Fibroblast of lung (primary cell): ENCODE results near the gene BMPR1B. TPM values are rescaled to one million over a fixed set of nuclear protein-coding genes. Genes with fewer than 3 reads are reported as not detected.

Experiments used
- DNase-seq, 2 donors: peaks; one replicate each; pipeline versions ENCODE4 v3.0.0 to v3.0.0-alpha.2; 2010; ENCODE audit warnings: low read depth in 2 of 2
- H2AFZ ChIP-seq: 2 replicates; pipeline ENCODE4 v1.5.1; 2012; ENCODE audit warnings: low read length, control low read depth, inconsistent platforms
- H3K27ac ChIP-seq: 2 replicates; pipeline ENCODE4 v1.5.1; 2011; ENCODE audit warnings: low read length, control low read depth; ENCODE audit not compliant: insufficient read depth
- H3K27me3 ChIP-seq: 2 replicates; pipeline ENCODE4 v1.5.1; 2011; ENCODE audit warnings: mild to moderate bottlenecking, low read length; ENCODE audit not compliant: control insufficient read depth, insufficient read depth
- H3K36me3 ChIP-seq: 2 replicates; pipeline ENCODE4 v1.5.1; 2011; ENCODE audit warnings: low read length; ENCODE audit not compliant: control insufficient read depth, insufficient read depth
- H3K4me1 ChIP-seq: 2 replicates; pipeline ENCODE4 v1.5.1; 2011; ENCODE audit warnings: low read length; ENCODE audit not compliant: control insufficient read depth, insufficient read depth; ENCODE audit errors: extremely low read depth
- H3K4me2 ChIP-seq: 2 replicates; pipeline ENCODE4 v1.5.1; 2011; ENCODE audit warnings: low read length, control low read depth; ENCODE audit not compliant: insufficient read depth; ENCODE audit errors: extremely low read depth
- H3K4me3 ChIP-seq, 4 experiments: fragments of 200-600 bp in 1 of 4; sonication (generic) in 1 of 4; replicated peaks in 1 of 4; 2 replicates each; pipeline ENCODE4 v1.5.1; 2011 to 2016; ENCODE audit warnings: low read length in 4 of 4, low read depth in 3 of 4, mild to moderate bottlenecking in 3 of 4, control low read depth in 2 of 4, inconsistent platforms in 1 of 4, mixed read lengths in 1 of 4; ENCODE audit not compliant: insufficient read depth in 1 of 4; ENCODE audit errors: control extremely low read depth in 1 of 4
- H3K79me2 ChIP-seq: 2 replicates; pipeline ENCODE4 v1.5.1; 2012; ENCODE audit warnings: mild to moderate bottlenecking, low read length, inconsistent platforms; ENCODE audit not compliant: control insufficient read depth, insufficient read depth
- H3K9ac ChIP-seq: 2 replicates; pipeline ENCODE4 v1.5.1; 2011; ENCODE audit warnings: mild to moderate bottlenecking, low read length, control low read depth; ENCODE audit not compliant: insufficient read depth
- H3K9me3 ChIP-seq: 2 replicates; pipeline ENCODE4 v1.5.1; 2012; ENCODE audit warnings: low read depth, low read length; ENCODE audit not compliant: control insufficient read depth, insufficient read depth
- H4K20me1 ChIP-seq: 2 replicates; pipeline ENCODE4 v1.5.1; 2011; ENCODE audit warnings: low read length; ENCODE audit not compliant: control insufficient read depth, insufficient read depth; ENCODE audit errors: extremely low read depth
- EZH2 ChIP-seq: IDR thresholded peaks from 2 replicates; pipeline ENCODE4 v1.5.1; 2012; ENCODE audit warnings: low read length, control low read depth, mild to moderate bottlenecking; ENCODE audit errors: missing control alignments
- polyA plus RNA-seq, 2 donors: library from polyadenylated mRNA; depleted of rRNA in 1 of 2; stranded (reverse) in 1 of 2; unstranded in 1 of 2; fragments of >200 nt; gene quantifications; 2 replicates each; pipeline ENCODE4 v1.2.1, GENCODE V29; 2011 to 2012; ENCODE audit warnings: missing spikeins in 1 of 2
- total RNA-seq: library from RNA; depleted of rRNA; stranded (reverse); fragments of >200 nt; gene quantifications from 2 replicates; pipeline ENCODE4 v1.2.1, GENCODE V29; 2014
- TF ChIP-seq, protein P1 (sequence below), 2 donors: IDR thresholded peaks in 1 of 2; conservative IDR thresholded peaks in 1 of 2; 1 replicate in 1 of 2; 2 replicates in 1 of 2; pipeline ENCODE4 v1.5.1; 2011 to 2012; ENCODE audit warnings: low read length in 2 of 2, control low read depth in 1 of 2, inconsistent platforms in 1 of 2, low read depth in 1 of 2, mild to moderate bottlenecking in 1 of 2

Gene BMPR1B
- total and polyA plus RNA-seq, 2 donors (not counting 1 experiment from before 2014, with no cell fraction given), result 0.17 to 0.45 TPM

DNA sequence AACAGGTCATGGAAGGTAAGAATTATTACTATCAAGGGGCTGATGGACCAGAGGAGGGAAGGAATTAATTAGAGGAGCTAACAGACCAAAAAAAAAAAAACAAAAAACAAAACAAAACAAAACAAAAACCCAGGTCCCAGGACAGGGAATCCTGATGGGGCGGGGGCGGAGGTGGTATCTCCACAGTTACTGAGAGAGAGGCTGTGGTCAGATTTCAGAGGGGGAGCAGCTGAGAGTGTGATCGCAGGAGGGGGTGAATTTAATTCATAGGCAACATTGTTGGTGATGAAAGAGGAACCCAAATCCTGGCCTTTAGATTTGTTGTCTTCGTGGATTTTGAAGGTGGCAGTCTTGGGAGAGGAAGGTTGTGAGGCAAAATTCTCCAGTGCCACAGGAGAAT, 401.6 kb downstream of the BMPR1B start:
- H3K4me2 ChIP-seq, result no peak overlapping the region

DNA sequence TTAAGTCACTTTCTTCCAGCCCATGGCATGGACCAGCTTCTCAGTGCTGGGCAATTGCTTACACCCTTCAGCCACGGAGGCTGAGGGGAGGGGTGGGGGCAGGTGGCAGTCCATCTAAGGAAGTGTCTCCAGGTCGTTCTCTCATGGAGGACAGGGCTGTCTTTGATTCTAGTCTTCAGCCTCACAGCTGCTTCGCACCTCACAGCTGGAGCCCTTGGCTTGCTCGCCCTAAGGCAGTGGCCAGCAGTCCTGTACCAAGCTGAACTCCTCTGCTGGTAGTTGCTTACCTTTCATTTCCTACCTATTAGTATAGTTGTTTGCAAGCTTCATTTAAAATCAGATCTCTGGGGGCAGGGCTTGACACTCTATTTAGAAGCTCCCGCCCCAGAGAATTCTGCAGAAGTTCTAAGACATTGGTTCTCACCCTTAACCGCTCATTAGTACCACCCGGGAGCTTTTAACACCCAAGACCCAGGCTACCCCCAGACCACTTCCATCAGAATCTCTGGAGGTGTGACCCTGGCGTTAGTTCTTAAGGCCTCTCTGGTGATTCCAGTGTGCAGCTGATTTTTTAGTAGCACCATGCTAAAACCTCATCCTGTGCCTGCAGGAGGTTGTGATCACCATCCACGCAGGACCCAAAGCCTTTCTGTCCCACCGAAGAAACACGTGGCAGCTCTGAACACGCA, 404.2 kb downstream of the BMPR1B start:
- Histone ChIP-seq H3K27ac (no peak overlapping the region), H3K9ac (no peak overlapping the region)
- TF ChIP-seq, protein P1, sequence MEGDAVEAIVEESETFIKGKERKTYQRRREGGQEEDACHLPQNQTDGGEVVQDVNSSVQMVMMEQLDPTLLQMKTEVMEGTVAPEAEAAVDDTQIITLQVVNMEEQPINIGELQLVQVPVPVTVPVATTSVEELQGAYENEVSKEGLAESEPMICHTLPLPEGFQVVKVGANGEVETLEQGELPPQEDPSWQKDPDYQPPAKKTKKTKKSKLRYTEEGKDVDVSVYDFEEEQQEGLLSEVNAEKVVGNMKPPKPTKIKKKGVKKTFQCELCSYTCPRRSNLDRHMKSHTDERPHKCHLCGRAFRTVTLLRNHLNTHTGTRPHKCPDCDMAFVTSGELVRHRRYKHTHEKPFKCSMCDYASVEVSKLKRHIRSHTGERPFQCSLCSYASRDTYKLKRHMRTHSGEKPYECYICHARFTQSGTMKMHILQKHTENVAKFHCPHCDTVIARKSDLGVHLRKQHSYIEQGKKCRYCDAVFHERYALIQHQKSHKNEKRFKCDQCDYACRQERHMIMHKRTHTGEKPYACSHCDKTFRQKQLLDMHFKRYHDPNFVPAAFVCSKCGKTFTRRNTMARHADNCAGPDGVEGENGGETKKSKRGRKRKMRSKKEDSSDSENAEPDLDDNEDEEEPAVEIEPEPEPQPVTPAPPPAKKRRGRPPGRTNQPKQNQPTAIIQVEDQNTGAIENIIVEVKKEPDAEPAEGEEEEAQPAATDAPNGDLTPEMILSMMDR (conservative IDR thresholded peaks at IDR 0.05 in 1 of 2, IDR thresholded peaks at IDR 0.05 in 1 of 2; ENCODE audit: low read depth in 1 of 2, low read length in 2 of 2), result no peak
- no peak for TF ChIP-seq EZH2

More for the DNA sequence above, 401.6 kb downstream of the BMPR1B start:
- Histone ChIP-seq H4K20me1 (no peaks in the 10 kb centered on the region), H3K9me3 (no peaks in the 10 kb centered on the region), H3K27ac (no peak overlapping the region), H3K4me3 (no peak overlapping the region), H3K79me2 (no peaks in the 10 kb centered on the region), H3K36me3 (no peaks in the 10 kb centered on the region), H3K9ac (no peak overlapping the region), H3K27me3 (no peaks in the 10 kb centered on the region), H3K4me1 (no peaks in the 10 kb centered on the region), H2AFZ (no peak overlapping the region)
- DNase-seq, result no peak
- TF ChIP-seq EZH2, result no peak
- TF ChIP-seq, protein P1 (conservative IDR thresholded peaks at IDR 0.05 in 1 of 2, IDR thresholded peaks at IDR 0.05 in 1 of 2; ENCODE audit: low read depth in 1 of 2, low read length in 2 of 2), result no peak

DNA sequence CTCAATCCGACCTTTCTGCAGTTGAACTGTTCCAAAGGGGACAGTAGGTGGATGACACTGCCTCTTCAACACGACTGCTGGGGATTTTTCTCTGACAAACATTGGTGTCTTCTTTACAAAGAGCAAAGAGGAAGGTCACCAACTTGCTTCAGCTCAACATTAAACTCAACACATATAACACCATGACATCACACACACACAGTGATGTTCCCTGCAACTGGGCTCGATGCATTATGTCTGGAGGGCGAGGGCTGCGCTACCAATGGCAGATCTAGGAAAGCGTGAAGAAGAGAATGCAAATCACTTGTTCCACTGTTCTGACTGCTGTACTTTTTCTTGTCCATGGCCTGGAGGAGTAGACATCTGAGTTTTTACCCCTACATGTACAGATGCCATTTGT, 405.1 kb downstream of the BMPR1B start:
- H3K27ac ChIP-seq, result no peak overlapping the region
- H2AFZ ChIP-seq, result no peak overlapping the region
- no peaks in the 10 kb centered on the region for H3K27me3 ChIP-seq
- no peak for DNase-seq
- no peaks in the 10 kb centered on the region for H3K9me3 ChIP-seq
- no peak overlapping the region for H3K4me2 ChIP-seq
- TF ChIP-seq, protein P1 (conservative IDR thresholded peaks at IDR 0.05 in 1 of 2, IDR thresholded peaks at IDR 0.05 in 1 of 2; ENCODE audit: low read depth in 1 of 2, low read length in 2 of 2), result no peak
- TF ChIP-seq EZH2, result no peak
- H3K4me1 ChIP-seq, result no peaks in the 10 kb centered on the region
- H3K36me3 ChIP-seq, result no peaks in the 10 kb centered on the region
- H4K20me1 ChIP-seq, result no peaks in the 10 kb centered on the region
- H3K4me3 ChIP-seq, result no peak overlapping the region
- no peaks in the 10 kb centered on the region for H3K79me2 ChIP-seq
- no peak overlapping the region for H3K9ac ChIP-seq

More for the DNA sequence above, 404.2 kb downstream of the BMPR1B start:
- Histone ChIP-seq H3K4me3 (no peak overlapping the region), H2AFZ (no peak overlapping the region), H3K79me2 (no peaks in the 10 kb centered on the region), H4K20me1 (no peaks in the 10 kb centered on the region), H3K9me3 (no peaks in the 10 kb centered on the region), H3K27me3 (no peaks in the 10 kb centered on the region), H3K36me3 (no peaks in the 10 kb centered on the region), H3K4me2 (no peak overlapping the region), H3K4me1 (no peaks in the 10 kb centered on the region)
- no peak for DNase-seq
